ENCODE data around the gene DYRK3. TPM values are rescaled to one million over a fixed set of nuclear protein-coding genes. Genes with fewer than 3 reads are reported as not detected.

DYRK3 gene
- total and polyA plus RNA-seq, 11 donors, result 6.5 to 32.5 (median 15.9) TPM

GRCh38 chr1:206591696-206592095 lies 43.6 kb upstream of the DYRK3 start:
- TF ChIP-seq POLR2A (IDR thresholded peaks at IDR 0.05) (no peak), CTCF (IDR thresholded peaks at IDR 0.05) (no peak)
- ATAC-seq (no peak), DNase-seq (no peak)
- peaks cover 0 to 30% (median 0%) of the 10 kb centered on the region in 12 donors for H3K4me1 ChIP-seq
- H3K27me3 ChIP-seq, result no peaks in the 10 kb centered on the region
- intact Hi-C loops (cut with DNase I), result no loop called here
- peaks cover 4 to 99% (median 92%) of the 10 kb centered on the region in 9 donors for H3K36me3 ChIP-seq
- no peaks in the 10 kb centered on the region for H3K9me3 ChIP-seq
- H3K27ac ChIP-seq, result no peak overlapping the region
- H3K4me3 ChIP-seq, result no peak overlapping the region
- 91 to 95% (median 94%) methylated on average over 9 of the region's 9 CpGs for WGBS, 4 donors

GRCh38 chr1:206593351-206593925 lies 41.9 kb upstream of the DYRK3 start:
- peaks cover 4 to 99% (median 96%) of the 10 kb centered on the region in 9 donors for H3K36me3 ChIP-seq
- DNase-seq (no peak), ATAC-seq (no peak)
- 88 to 96% (median 91%) methylated on average over 6 to 7 of the region's 7 CpGs for WGBS, 4 donors
- peaks cover 0 to 27% (median 0%) of the 10 kb centered on the region in 12 donors for H3K4me1 ChIP-seq
- no peak overlapping the region for H3K4me3 ChIP-seq
- TF ChIP-seq CTCF (IDR thresholded peaks at IDR 0.05) (no peak), POLR2A (IDR thresholded peaks at IDR 0.05) (no peak)
- H3K9me3 ChIP-seq, result no peaks in the 10 kb centered on the region
- intact Hi-C loops (cut with DNase I), result no loop called here
- no peak overlapping the region for H3K27ac ChIP-seq
- no peaks in the 10 kb centered on the region for H3K27me3 ChIP-seq

GRCh38 chr1:206595581-206596318 lies 39.6 kb upstream of the DYRK3 start:
- ATAC-seq (no peak), DNase-seq (no peak)
- Histone ChIP-seq H3K9me3 (no peaks in the 10 kb centered on the region), H3K4me1 (peaks cover 0 to 4% (median 0%) of the 10 kb centered on the region in 12 donors), H3K27ac (no peak overlapping the region), H3K36me3 (peaks cover 8 to 99% (median 98%) of the 10 kb centered on the region in 9 donors), H3K27me3 (no peaks in the 10 kb centered on the region), H3K4me3 (no peak overlapping the region)
- WGBS, 4 donors, result 85 to 91% (median 89%) methylated on average over 7 of the region's 7 CpGs
- intact Hi-C loops (cut with DNase I), result no loop called here
- no peak for TF ChIP-seq CTCF (IDR thresholded peaks at IDR 0.05)
- TF ChIP-seq POLR2A (IDR thresholded peaks at IDR 0.05), result no peak

GRCh38 chr1:206596319-206596666 lies 39.0 kb upstream of the DYRK3 start:
- no peak for ATAC-seq
- 94 to 98% (median 96%) methylated on average over 1 of the region's 1 CpG for WGBS, 4 donors
- Histone ChIP-seq H3K36me3 (peaks cover 8 to 99% (median 98%) of the 10 kb centered on the region in 9 donors), H3K27ac (no peak overlapping the region), H3K4me1 (no peaks in the 10 kb centered on the region), H3K4me3 (no peak overlapping the region), H3K27me3 (no peaks in the 10 kb centered on the region), H3K9me3 (no peaks in the 10 kb centered on the region)
- TF ChIP-seq CTCF (IDR thresholded peaks at IDR 0.05) (no peak), POLR2A (IDR thresholded peaks at IDR 0.05) (no peak)
- no peak for DNase-seq
- intact Hi-C loops (cut with DNase I), result no loop called here

Measured in heart left ventricle (tissue), 16 donors.